ENCODE data around the gene SH2D3A. TPM values are rescaled to one million over a fixed set of nuclear protein-coding genes. Genes with fewer than 3 reads are reported as not detected.

The SH2D3A gene
- total RNA-seq, 1 donor from 2014 or later = 26.0 TPM

GRCh38 chr19:6739390-6739882 is 27.8 kb downstream of the SH2D3A start, which contains the start of gene TRIP10:
TRIP10 (plus strand) TSS chr19:6739680; CDS start chr19:6739762, 82 bp downstream.
- DNase-seq (peak; percentile 91), ATAC-seq (peak; percentile 58)
- H3K9me3 ChIP-seq = no peaks in the 10 kb centered on the region
- intact Hi-C loops (cut with DNase I) = no loop called here
- TF ChIP-seq, protein P1, sequence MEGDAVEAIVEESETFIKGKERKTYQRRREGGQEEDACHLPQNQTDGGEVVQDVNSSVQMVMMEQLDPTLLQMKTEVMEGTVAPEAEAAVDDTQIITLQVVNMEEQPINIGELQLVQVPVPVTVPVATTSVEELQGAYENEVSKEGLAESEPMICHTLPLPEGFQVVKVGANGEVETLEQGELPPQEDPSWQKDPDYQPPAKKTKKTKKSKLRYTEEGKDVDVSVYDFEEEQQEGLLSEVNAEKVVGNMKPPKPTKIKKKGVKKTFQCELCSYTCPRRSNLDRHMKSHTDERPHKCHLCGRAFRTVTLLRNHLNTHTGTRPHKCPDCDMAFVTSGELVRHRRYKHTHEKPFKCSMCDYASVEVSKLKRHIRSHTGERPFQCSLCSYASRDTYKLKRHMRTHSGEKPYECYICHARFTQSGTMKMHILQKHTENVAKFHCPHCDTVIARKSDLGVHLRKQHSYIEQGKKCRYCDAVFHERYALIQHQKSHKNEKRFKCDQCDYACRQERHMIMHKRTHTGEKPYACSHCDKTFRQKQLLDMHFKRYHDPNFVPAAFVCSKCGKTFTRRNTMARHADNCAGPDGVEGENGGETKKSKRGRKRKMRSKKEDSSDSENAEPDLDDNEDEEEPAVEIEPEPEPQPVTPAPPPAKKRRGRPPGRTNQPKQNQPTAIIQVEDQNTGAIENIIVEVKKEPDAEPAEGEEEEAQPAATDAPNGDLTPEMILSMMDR (IDR thresholded peaks at IDR 0.05) = no peak
- peak within 1 kb of the TSS; percentile 91 for H3K4me3 ChIP-seq
- H3K27me3 ChIP-seq = no peaks in the 10 kb centered on the region
- peak within 1 kb of the TSS; percentile 84 for H3K27ac ChIP-seq
- H3K36me3 ChIP-seq = peaks cover 17% of the 10 kb centered on the region
- peaks cover 45% of the 10 kb centered on the region for H3K4me1 ChIP-seq

DNA sequence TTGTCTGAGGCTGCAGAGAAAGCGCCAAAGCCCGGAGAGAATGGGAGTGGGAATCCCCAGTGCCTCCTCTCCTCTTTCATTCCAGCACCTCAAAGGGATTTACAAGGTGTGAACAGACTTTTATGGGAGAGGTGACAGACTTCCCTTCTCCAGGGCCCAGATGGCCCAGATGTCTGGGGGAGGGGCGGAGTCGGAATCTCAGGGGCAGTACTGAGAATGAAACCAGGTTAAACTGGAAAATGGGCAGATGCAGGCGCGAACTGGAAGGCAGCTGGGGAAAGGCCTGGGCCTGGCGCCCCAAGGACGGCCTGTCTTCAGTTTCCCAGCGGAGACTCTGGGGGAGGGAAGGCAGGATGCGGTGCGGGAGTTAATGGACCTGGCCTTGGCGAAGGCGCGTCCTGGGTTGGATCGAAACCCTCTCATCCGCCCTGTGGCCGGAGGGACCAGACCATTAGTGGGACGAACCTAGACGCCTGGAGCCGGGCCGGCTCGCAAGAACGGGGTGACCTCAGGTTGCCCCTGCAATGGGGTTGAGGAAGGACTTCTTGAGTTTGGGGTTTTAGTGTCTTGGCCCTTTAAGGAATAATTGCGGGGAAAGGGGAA is 28.3 kb downstream of the SH2D3A start:
- Histone ChIP-seq H3K27me3 (no peaks in the 10 kb centered on the region), H3K4me3 (peak overlapping the region; percentile 47), H3K9me3 (no peaks in the 10 kb centered on the region), H3K36me3 (peaks cover 14% of the 10 kb centered on the region), H3K27ac (peak overlapping the region; percentile 84), H3K4me1 (peaks cover 39% of the 10 kb centered on the region)
- no peak for ATAC-seq
- TF ChIP-seq, protein P1 (IDR thresholded peaks at IDR 0.05) = no peak
- peak; percentile 75 for DNase-seq
- intact Hi-C loops (cut with DNase I) = no loop called here

DNA sequence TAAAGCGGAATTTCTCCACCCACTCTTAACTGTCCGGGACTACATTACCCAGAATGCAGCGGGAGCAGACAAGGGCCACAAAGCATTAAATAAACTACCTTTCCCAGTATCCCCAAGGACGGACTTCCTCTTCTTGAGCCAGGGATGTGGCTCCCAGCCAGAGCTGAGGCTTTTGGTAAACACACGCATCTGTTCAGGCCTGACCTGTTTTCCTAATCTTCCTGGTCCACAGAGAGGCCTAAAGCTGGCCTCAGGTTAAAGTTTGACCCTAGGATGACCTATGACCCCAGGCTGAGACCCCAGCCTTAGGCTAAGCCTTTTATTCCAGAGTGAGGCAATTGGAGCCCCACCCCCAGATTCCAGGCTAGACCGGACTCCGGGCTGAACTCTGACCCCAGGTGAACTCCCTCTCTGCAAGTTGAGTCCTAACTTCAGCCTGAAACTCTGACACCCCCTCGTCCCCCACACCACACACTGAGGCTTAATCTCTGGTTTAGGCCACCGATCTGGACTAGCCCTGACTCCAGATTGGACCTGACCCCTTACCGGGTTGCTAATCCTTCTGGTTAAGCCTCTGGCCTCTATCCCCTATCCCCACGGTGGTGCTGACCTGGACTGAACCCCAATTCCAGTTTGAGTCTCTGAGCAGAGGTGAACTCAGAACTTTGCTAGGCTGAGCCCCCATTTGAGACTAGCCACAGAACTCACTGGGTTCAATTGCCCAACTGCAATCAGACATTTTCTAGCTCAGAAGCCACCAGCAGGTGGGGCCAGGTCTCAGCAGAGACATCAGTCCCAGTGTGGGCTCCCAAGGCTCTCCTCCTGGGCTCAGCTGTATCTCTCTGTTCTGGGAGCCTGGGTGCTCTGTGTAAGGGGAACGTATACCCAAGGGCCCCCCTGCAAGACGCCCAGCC is 29.1 kb downstream of the SH2D3A start:
- Histone ChIP-seq H3K27me3 (no peaks in the 10 kb centered on the region), H3K4me3 (peak overlapping the region; percentile 47), H3K4me1 (peaks cover 32% of the 10 kb centered on the region), H3K27ac (peak overlapping the region; percentile 84), H3K9me3 (no peaks in the 10 kb centered on the region), H3K36me3 (peaks cover 9% of the 10 kb centered on the region)
- DNase-seq (peak; percentile 95), ATAC-seq (peak; percentile 41)
- TF ChIP-seq, protein P1 (IDR thresholded peaks at IDR 0.05) = peak; percentile 60
- intact Hi-C loops (cut with DNase I) = no loop called here

DNA sequence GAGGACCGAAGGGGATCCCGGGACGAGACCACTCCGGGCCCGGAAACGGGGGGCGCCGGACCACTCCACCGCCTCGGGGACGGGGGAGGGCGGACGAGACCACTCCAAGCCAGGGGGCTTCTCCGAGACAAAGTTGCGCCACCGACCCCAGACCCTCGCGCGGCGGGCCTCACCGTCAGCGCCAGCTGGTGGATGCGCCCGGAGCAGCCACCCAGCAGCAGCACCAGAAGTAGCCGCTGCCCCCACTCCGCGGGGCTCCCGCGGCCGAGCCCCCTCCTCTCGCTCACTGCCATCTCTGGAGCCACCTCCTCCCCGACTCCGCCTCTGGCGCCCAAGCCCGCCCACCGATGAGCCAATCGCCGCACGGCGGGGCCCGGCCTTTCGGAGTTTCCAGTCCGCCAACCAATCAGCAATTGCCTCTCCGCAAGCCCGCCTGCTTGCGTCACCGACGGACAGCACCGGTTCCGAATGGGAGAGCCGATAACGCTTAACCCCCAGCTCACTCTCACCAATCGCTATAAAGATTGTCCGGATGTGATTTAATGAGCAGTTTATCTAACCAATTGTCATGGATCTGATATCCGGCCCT is 29.9 kb downstream of the SH2D3A start, which contains the start of gene GPR108:
TSS of gene GPR108 (minus strand) at position 297 of the 589 bp plus-strand sequence. CDS start at position 293, 4 bp downstream.
- Histone ChIP-seq H3K9me3 (no peaks in the 10 kb centered on the region), H3K27me3 (no peaks in the 10 kb centered on the region), H3K27ac (peak within 1 kb of the TSS; percentile 96), H3K36me3 (peaks cover 9% of the 10 kb centered on the region), H3K4me1 (peaks cover 26% of the 10 kb centered on the region), H3K4me3 (peak within 1 kb of the TSS; percentile 93)
- TF ChIP-seq, protein P1 (IDR thresholded peaks at IDR 0.05) = no peak
- DNase-seq (peak; percentile 100), ATAC-seq (peak; percentile 82)
- intact Hi-C loops (cut with DNase I) = no loop called here

DNA sequence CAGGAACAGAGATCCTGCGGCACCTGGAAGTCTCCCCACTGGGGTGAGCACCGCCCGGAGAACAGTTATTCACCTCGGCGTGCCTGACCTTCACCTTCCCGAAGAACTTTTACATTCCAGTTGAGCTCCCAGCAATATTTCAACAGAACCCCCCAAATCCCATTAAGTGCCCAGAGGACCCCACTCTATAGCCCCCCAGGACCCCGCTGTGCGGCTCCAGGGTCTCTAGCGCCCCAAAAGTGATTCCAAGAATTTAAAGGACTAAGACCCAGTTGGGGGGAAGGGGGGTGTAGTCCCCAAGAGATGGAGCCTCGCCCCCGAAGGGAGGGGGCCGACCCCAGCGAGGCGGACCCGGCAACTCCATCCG is 30.3 kb downstream of the SH2D3A start:
- no peak for DNase-seq
- Histone ChIP-seq H3K27me3 (no peaks in the 10 kb centered on the region), H3K27ac (peak overlapping the region; percentile 96), H3K9me3 (no peaks in the 10 kb centered on the region), H3K4me1 (peaks cover 25% of the 10 kb centered on the region), H3K36me3 (peaks cover 12% of the 10 kb centered on the region), H3K4me3 (peak overlapping the region; percentile 93)
- no peak for ATAC-seq
- TF ChIP-seq, protein P1 (IDR thresholded peaks at IDR 0.05) = no peak
- intact Hi-C loops (cut with DNase I) = no loop called here

Data from upper lobe of right lung (tissue), 1 donor.